Inferior parietal cortex (tissue), 1 donor: ENCODE data around the gene TPM2.

Experiments used
- DNase-seq: peaks from one replicate; pipeline ENCODE4 v3.0.0-alpha.2; 2016; ENCODE audit errors: extremely low spot score

TPM2 gene

GRCh38 chr9:35718721-35719511 lies 29.2 kb upstream of the TPM2 start:
- no peak for DNase-seq

- DNase-seq, result no peak
These were observed 27.6 kb upstream of the TPM2 start for GRCh38 chr9:35717132-35717870.

GRCh38 chr9:35716230-35716629 lies 26.5 kb upstream of the TPM2 start:
- no peak for DNase-seq

DNA sequence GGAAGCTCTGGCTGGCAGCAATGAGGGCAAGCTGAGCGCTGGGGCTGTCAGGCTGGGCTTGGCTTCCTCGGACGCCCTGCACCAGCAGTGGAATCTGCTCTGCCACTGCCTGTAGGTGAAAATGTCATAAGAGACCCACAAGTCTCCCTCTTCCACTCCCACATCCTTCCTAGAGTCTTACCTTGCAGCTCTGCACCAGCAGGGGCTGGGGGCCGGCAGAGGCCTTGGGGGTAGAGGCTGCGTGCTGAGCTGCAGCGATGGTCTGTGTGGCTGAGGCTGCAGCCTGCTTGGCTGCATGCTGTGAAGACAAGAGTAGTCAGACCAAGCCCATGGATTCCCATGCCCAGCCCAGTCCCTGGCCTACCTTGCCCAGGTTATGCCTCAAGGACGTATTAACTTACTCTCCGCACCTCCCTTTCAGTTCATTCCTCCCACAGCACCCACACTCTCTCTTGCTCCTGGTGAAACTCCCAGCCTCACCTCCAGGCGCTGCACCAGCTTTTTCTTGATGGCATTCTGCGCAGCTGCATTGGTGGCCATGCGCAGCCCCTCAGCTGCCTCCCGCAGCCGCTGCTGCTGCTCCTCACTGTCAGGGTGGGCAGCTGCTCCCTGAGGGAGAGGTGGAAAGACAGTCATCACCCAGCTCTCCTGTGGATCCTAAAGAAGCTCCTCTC lies 25.0 kb upstream of the TPM2 start:
- no peak for DNase-seq

GRCh38 chr9:35714123-35714522 lies 24.4 kb upstream of the TPM2 start:
- no peak for DNase-seq

- no peak for DNase-seq
These were observed 23.9 kb upstream of the TPM2 start for GRCh38 chr9:35713578-35713977.

DNA sequence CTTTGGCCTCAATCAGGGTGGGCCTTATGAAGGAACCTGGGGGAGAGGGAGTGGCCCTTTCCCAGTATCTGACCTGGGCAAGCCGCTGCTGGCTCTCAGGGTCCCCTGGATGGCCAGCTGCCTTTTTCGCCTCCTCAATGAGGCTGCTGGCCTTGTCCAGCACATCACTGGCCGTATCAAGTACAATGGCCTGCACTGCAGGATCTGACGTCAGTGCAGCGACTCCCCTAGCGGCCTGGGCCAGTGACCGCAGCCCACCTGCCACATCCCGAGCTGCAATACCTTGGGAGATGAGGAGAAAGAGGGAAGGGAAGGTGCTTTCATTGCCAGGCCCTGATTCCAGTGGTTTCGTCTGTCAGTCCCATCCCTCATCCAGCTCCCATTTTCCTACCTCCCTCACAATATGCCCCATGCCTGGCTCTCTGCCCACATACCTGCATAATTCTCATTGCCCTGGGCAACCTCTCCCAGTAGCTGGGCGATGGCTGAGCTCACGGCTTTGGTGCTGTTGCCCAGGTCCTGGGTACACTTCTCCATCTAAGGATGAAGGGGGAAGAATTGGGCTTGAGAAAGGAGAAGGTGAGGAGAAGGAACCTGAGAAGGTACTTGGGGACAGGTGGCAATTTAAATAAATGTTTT lies 23.2 kb upstream of the TPM2 start:
- no peak for DNase-seq

GRCh38 chr9:35711501-35712428 lies 22.0 kb upstream of the TPM2 start:
- no peak for DNase-seq

DNA sequence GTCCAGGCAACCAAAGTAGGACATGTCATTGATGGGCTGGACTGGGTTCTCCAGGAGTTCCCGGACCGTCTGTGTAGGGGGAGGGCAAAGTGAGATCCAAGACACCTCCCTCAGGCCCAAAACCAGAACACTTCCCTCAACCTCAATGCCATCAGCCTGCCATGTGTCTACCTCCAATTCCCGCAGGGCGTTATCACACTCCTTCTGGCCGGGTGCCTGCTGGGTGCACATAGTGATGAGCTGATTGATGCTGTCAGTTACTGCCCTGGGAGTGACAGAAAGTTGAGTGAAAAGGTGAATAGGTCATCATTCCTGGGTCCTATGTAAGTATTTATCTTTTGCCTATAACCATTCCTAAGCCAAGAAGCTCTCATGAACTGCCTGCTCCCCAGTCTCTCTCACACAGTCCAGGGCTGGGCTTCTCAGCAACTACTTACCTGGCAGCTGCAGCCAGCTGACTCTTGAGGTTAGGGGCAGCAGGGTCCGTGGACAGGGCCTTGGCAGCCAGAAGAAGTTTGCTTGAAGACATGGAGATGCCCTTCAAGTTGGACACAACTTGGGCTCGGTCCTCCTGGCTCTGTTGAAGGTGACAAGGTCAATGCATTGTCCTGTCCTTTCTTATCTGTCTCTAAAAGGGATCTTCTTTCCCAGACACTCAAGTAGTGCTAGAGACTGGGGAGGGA lies 21.2 kb upstream of the TPM2 start:
- no peak for DNase-seq

DNA sequence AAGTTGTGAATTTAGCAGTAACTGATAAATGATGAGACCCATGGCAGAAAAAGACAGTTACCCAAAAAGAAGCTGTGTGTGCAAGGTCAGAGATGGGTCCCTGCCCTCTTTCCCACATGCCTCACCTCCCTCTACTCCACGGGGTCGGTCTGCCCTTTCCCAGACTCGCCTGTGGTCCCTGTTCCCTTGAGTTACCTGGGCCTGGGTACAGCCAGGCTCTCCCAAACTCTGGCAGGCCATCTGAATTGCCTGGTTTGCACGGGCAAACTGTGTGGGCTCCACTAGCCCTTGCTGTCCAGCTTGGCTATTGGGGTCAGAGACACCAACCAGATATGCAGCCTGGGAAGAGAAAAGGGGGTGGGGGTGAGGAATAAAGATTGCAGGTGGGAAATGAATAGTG lies 18.4 kb upstream of the TPM2 start:
- no peak for DNase-seq

GRCh38 chr9:35706951-35707350 lies 17.2 kb upstream of the TPM2 start:
- no peak for DNase-seq

- no peak for DNase-seq
These were observed 16.2 kb upstream of the TPM2 start for GRCh38 chr9:35705836-35706430.

DNA sequence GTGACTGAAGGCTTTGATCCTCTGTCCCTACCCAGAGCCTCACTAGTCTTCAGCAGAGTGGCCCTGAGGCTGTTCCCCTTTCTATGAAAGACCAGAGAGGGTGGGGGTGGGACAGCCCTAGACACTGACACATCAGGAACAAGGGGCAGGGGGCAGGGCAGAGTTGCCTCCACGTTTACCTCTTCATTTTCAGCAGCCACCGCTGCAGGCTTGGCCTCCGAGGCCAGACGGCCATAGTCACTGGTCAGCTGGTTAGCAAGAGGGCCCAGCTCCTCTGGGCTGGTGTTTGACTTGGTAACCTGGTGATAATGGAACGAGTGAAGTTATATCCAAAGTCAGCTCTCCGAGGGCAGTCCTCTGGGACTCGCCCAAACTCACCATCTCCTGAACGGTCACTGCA lies 15.6 kb upstream of the TPM2 start:
- DNase-seq, result no peak

GRCh38 chr9:35703906-35704672 lies 14.4 kb upstream of the TPM2 start:
- DNase-seq, result no peak

DNA sequence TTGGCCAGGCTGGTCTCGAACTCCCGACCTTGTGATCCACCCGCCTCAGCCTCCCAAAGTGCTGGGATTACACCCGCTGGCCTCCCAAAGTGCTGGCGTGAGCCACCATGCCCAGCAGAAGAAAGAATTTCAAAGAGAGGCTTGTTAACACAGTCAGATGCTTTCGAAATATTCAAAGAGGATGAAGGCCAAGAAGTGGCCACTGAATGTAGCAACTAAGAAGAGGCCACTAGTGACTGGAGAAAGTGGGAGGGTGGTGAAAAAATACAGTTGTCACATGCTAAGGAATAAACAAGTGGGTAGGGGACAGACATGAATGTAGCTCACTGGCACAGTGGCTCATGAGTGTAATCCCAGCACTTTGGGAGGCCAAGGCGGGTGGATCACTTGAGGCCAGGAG lies 13.0 kb upstream of the TPM2 start:
- no peak for DNase-seq

DNA sequence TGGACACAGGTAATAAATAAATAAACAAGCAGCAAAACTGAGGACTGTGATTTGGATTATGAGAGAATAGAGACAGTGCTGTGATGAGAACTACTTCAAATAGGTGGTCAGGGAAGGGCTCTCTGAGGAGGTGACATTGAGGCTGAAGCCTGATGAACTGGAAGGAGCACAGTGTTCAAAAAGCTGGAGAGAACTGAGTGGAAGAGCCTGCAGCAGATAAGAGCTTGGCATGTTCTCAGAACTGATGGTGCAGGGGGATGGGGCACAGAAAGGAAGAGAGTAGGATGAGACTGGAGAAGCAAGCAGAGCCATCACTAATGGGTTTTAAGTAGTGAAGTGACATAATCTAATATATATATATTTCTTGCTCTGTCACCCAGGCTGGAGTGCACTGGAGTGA lies 11.2 kb upstream of the TPM2 start:
- DNase-seq, result no peak

- no peak for DNase-seq
These were observed 10.3 kb upstream of the TPM2 start for GRCh38 chr9:35700031-35700430.

- DNase-seq, result no peak
These were observed 8.5 kb upstream of the TPM2 start for GRCh38 chr9:35698231-35698630.

- DNase-seq, result no peak
These were observed 7.8 kb upstream of the TPM2 start for GRCh38 chr9:35697486-35697885.
